K562 (cell line): ENCODE measurements around the gene NUP205. TPM values are rescaled to one million over a fixed set of nuclear protein-coding genes. Genes with fewer than 3 reads are reported as not detected.

Experiments
- ATAC-seq: fragments of 200-7000 bp; cut with Tn5 transposase; 3 replicates; pipeline ENCODE4 v1.9.1; 2020; ENCODE audit warnings: moderate library complexity
- BruUV-seq: library from RNA; stranded (reverse); fragments of 400-500 nt; replicated peaks from 2 replicates; lab custom pipeline; 2021; lab: Mats Ljungman, UMichigan
- CTCF ChIA-PET: fragments of 300-600 bp; formaldehyde crosslinking; extraction: SDS; loops from one replicate; lab custom pipeline; 2021; ENCODE audit warnings: low intra/inter-chr PET ratio; lab: Yijun Ruan, JAX
- POLR2A ChIA-PET: fragments of 300-600, 350-650 bp; sonication (Branson Sonifier 250); formaldehyde crosslinking; extraction: SDS; loops from one replicate; lab custom pipeline; 2021; ENCODE audit warnings: antibody characterized with exemption, inconsistent platforms; lab: Yijun Ruan, JAX
- DNase-seq, 4 experiments: peaks; one replicate each; pipeline versions ENCODE4 v3.0.0 to v3.0.0-alpha.2; 2011 to 2018; ENCODE audit warnings: low spot score in 3 of 4, mixed read lengths in 3 of 4; ENCODE audit errors: extremely low read depth in 1 of 4
- FAIRE-seq: peaks from 2 replicates; lab custom pipeline; 2011; peaks lifted over from hg19 to GRCh38; lab: Jason Lieb, UNC
- H2AFZ ChIP-seq: 2 replicates; pipeline ENCODE4 v1.6.0; 2011; ENCODE audit warnings: low read depth, low read length, control low read depth, inconsistent platforms
- H3K27ac ChIP-seq: fragments of 200-600 bp; 3 replicates; pipeline ENCODE4 v1.8.0; 2011; ENCODE audit warnings: low read depth, mild to moderate bottlenecking, control low read depth, inconsistent platforms, low read length, moderate library complexity, mixed read lengths; ENCODE audit errors: extremely low read depth
- H3K27me3 ChIP-seq, 2 experiments: fragments of 300-600 bp in 1 of 2; 2 replicates in 1 of 2; 3 replicates in 1 of 2; pipeline versions ENCODE4 v1.6.0 to v1.8.0; 2011; ENCODE audit warnings: inconsistent platforms in 2 of 2, low read length in 2 of 2, mild to moderate bottlenecking in 1 of 2, mixed read lengths in 1 of 2, moderate library complexity in 1 of 2; ENCODE audit not compliant: control insufficient read depth in 2 of 2, insufficient read depth in 2 of 2
- H3K36me3 ChIP-seq: fragments of 300-600 bp; 3 replicates; pipeline ENCODE4 v1.8.0; 2011; ENCODE audit warnings: mild to moderate bottlenecking, low read length, inconsistent platforms; ENCODE audit not compliant: control insufficient read depth, insufficient read depth
- H3K4me1 ChIP-seq, 2 experiments: fragments of 200-600 bp in 1 of 2; replicated peaks in 1 of 2; 2 replicates in 1 of 2; 3 replicates in 1 of 2; pipeline versions ENCODE4 v1.5.1 to v1.8.0; 2011; ENCODE audit warnings: inconsistent platforms in 2 of 2, low read length in 2 of 2, mild to moderate bottlenecking in 1 of 2, mixed read lengths in 1 of 2, moderate library complexity in 1 of 2; ENCODE audit not compliant: control insufficient read depth in 2 of 2, insufficient read depth in 2 of 2
- H3K4me2 ChIP-seq: 2 replicates; pipeline ENCODE4 v1.6.1; 2011; ENCODE audit warnings: low read length, control low read depth, inconsistent platforms, mixed read lengths; ENCODE audit not compliant: insufficient read depth
- H3K4me3 ChIP-seq: fragments of 200-600 bp; sonication (generic), shearing (Covaris generic); 2 replicates; pipeline ENCODE4 v1.5.1; 2016; ENCODE audit warnings: control low read depth, inconsistent platforms
- H3K79me2 ChIP-seq: fragments of 200-600 bp; 3 replicates; pipeline ENCODE4 v1.8.0; 2011; ENCODE audit warnings: low read length, inconsistent platforms; ENCODE audit not compliant: control insufficient read depth, insufficient read depth
- H3K9ac ChIP-seq, 2 experiments: 2 replicates each; pipeline versions ENCODE4 v1.6.0 to v1.6.1; 2011; ENCODE audit warnings: low read depth in 2 of 2, low read length in 2 of 2, control low read depth in 1 of 2, inconsistent platforms in 1 of 2, mild to moderate bottlenecking in 1 of 2, mixed read lengths in 1 of 2; ENCODE audit not compliant: insufficient read depth in 1 of 2
- H3K9me1 ChIP-seq: one replicate; pipeline ENCODE4 v1.6.0; 2011; ENCODE audit warnings: inconsistent platforms, mild to moderate bottlenecking, low read length, moderate library complexity; ENCODE audit not compliant: control insufficient read depth, insufficient read depth
- H3K9me3 ChIP-seq: replicated peaks from 2 replicates; pipeline ENCODE4 v1.5.1; 2011; ENCODE audit warnings: low read depth, low read length, inconsistent platforms; ENCODE audit not compliant: control insufficient read depth, insufficient read depth
- H4K20me1 ChIP-seq: replicated peaks from 2 replicates; pipeline ENCODE4 v1.6.1; 2011; ENCODE audit warnings: low read length, inconsistent platforms, mixed read lengths; ENCODE audit not compliant: control insufficient read depth, insufficient read depth
- BRF1 ChIP-seq: IDR thresholded peaks from 3 replicates; pipeline ENCODE4 v1.6.1; 2011; ENCODE audit warnings: borderline replicate concordance, mild to moderate bottlenecking; ENCODE audit not compliant: insufficient read length; ENCODE audit errors: extremely low read depth
- DIDO1 ChIP-seq: fragments of 450-650 bp; IDR thresholded peaks from 2 replicates; pipeline ENCODE4 v1.6.1; 2016; ENCODE audit warnings: low read depth, missing biosample characterization, missing genetic modification characterization
- JUND ChIP-seq, 2 experiments: IDR thresholded peaks; 2 replicates in 1 of 2; 3 replicates in 1 of 2; pipeline ENCODE4 v1.6.1; 2011; ENCODE audit warnings: borderline replicate concordance in 2 of 2, low read depth in 2 of 2, low read length in 2 of 2, improper control_type of control experiment in 1 of 2, missing biosample characterization in 1 of 2, missing genetic modification characterization in 1 of 2, missing genetic modification reagents in 1 of 2
- NCOA2 ChIP-seq, 2 experiments: fragments of 450-650 bp; IDR thresholded peaks; 2 replicates each; pipeline ENCODE4 v1.6.1; 2018; ENCODE audit warnings: mild to moderate bottlenecking in 2 of 2, moderate library complexity in 1 of 2; ENCODE audit not compliant: partially characterized antibody in 2 of 2
- NR3C1 ChIP-seq: sonication (generic); formaldehyde crosslinking; IDR thresholded peaks from 2 replicates; pipeline ENCODE4 v1.8.1; 2022; ENCODE audit warnings: missing genetic modification reagents
- TEAD4 ChIP-seq, 2 experiments: sonication (generic) in 1 of 2; formaldehyde crosslinking in 1 of 2; IDR thresholded peaks; 2 replicates each; pipeline versions ENCODE4 v1.6.1 to v1.8.0; 2012 to 2022; ENCODE audit warnings: borderline replicate concordance in 1 of 2, inconsistent platforms in 1 of 2, low read length in 1 of 2, mild to moderate bottlenecking in 1 of 2, missing genetic modification reagents in 1 of 2
- WGBS: fragments of 100-300 bp; shearing (Covaris generic); methylation state at CpG from one replicate; pipeline ENCODE4 v1.1.6; 2016; ENCODE audit warnings: low coverage, mixed read lengths; ENCODE audit not compliant: insufficient coverage; ENCODE audit errors: missing lambda C conversion rate; 5-methylcytosine and 5-hydroxymethylcytosine counted together
- in situ Hi-C: fragments of 300-500 bp; cut with MboI; formaldehyde crosslinking; loops from 4 replicates; pipeline ENCODE4 v1.15.0; 2018; ENCODE audit warnings: inconsistent platforms, mixed read lengths
- intact Hi-C: fragments of 100-400 bp; cut with micrococcal nuclease; formaldehyde crosslinking; loops from 2 replicates; pipeline ENCODE4 v1.14.2; 2022
- polyA plus RNA-seq, 8 experiments: library from polyadenylated mRNA; depleted of rRNA in 4 of 8; stranded (reverse) in 5 of 8; unstranded in 3 of 8; fragments of >200 nt; fragmentation: Nextera tagmentation in 2 of 8; fragmentation: Illumina TruSeq in 1 of 8; extraction: Ambion mirVana in 2 of 8; extraction: Trizol in 1 of 8; gene quantifications; 2 replicates each; pipeline versions ENCODE4 v1.2.1 to v1.2.3, GENCODE V29; 2011 to 2014; ENCODE audit warnings: inconsistent platforms in 1 of 8, missing spikeins in 1 of 8
- total RNA-seq, 7 experiments: library from RNA; depleted of rRNA in 6 of 7; stranded (reverse); fragments of >200 nt in 6 of 7; fragmentation: Illumina TruSeq in 2 of 7; extraction: Trizol in 2 of 7; gene quantifications; 2 replicates each; pipeline versions ENCODE4 v1.2.1 to v1.2.3, GENCODE V29; 2011 to 2021; ENCODE audit warnings: low replicate concordance in 1 of 7
- TF ChIP-seq, protein P1 (sequence below): fragments of 250-450 bp; sonication (Bioruptor Pico); IDR thresholded peaks from 2 replicates; pipeline ENCODE4 v1.5.0; 2020; ENCODE audit warnings: mild to moderate bottlenecking, borderline replicate concordance
- TF ChIP-seq, protein P2 (sequence below): fragments of 250-450 bp; sonication (Bioruptor Pico); IDR thresholded peaks from 2 replicates; pipeline ENCODE4 v1.4.0; 2020
- TF ChIP-seq, protein P3 (sequence below): fragments of 450-650 bp; conservative IDR thresholded peaks from 2 replicates; pipeline ENCODE4 v1.6.1; 2016; ENCODE audit warnings: missing genetic modification characterization, low read depth, mild to moderate bottlenecking, missing compliant biosample characterization, moderate library complexity
- TF ChIP-seq, protein P4 (sequence below): fragments of 450-650 bp; IDR thresholded peaks from one replicate; pipeline ENCODE4 v1.6.1; 2018; ENCODE audit warnings: mild to moderate bottlenecking, moderate library complexity; ENCODE audit not compliant: partially characterized antibody
- TF ChIP-seq, protein P5 (sequence below): IDR thresholded peaks from 2 replicates; pipeline ENCODE4 v1.6.1; 2011; ENCODE audit not compliant: insufficient read length; ENCODE audit errors: extremely low read depth

NUP205 gene
- total and polyA plus RNA-seq, 9 of the 15 experiments (the other 6 are each of a cell fraction or from before 2014, with no cell fraction given) = 101 to 282 (median 193) TPM

DNA sequence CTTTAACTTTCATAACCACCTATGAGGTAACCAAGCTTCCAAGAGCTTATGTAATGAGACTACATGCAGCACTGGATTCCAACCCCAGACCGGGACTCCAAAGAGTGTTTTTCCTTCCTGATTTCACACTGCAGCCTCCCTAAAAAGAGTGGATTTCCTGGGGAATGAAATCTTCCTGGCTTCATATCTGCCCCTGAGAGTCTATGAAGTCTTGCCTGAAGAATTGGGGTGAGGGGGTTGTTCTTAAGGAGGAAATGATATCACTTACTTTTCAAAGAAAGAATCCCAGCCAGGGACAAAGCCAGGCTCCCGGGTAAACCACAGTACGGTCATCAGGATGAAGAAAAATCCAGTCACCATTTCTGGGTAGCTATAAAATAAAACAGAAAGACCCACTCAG, 134.3 kb downstream of the NUP205 start:
- no TSS peak for BruUV-seq
- no peak for ATAC-seq
- H3K27ac ChIP-seq = no peak overlapping the region
- no peak overlapping the region for H3K4me3 ChIP-seq
- no peaks in the 10 kb centered on the region for H3K9me3 ChIP-seq
- intact Hi-C loops (no loop called here), in situ Hi-C loops (no loop called here)
- no peak overlapping the region for H2AFZ ChIP-seq
- POLR2A ChIA-PET = interaction anchor here (0.7 to 1.5 kb wide), 2 partner anchors 9 to 27 kb away, joined by 5 to 6 read pairs; no protein-coding TSS in a partner anchor
- FAIRE-seq = no peak
- H3K4me2 ChIP-seq = no peak overlapping the region
- H3K9me1 ChIP-seq = no peaks in the 10 kb centered on the region
- CTCF ChIA-PET = interaction anchor here (0.5 kb wide), 1 partner anchor 17 kb away, joined by 3 read pairs; no protein-coding TSS in a partner anchor
- no peak for DNase-seq
- no peaks in the 10 kb centered on the region; the same call in 2 of the 3 replicates for H3K36me3 ChIP-seq
- no peaks in the 10 kb centered on the region for H3K4me1 ChIP-seq
- H3K79me2 ChIP-seq = no peaks in the 10 kb centered on the region
- H3K27me3 ChIP-seq = peaks cover 0 to 11% of the 10 kb centered on the region in 2 experiments; a peak in 3 of 5 replicates
- no peaks in the 10 kb centered on the region for H4K20me1 ChIP-seq
- no peak overlapping the region for H3K9ac ChIP-seq
- WGBS = 27% methylated on average over 3 of the region's 3 CpGs
- TF ChIP-seq BRF1 = no peak
- no peak for TF ChIP-seq TEAD4 (IDR thresholded peaks at IDR 0.05; ENCODE audit: low read length)
- no peak for TF ChIP-seq TEAD4 (CRISPR knock-in tag; IDR thresholded peaks at IDR 0.05; ENCODE audit: borderline replicate concordance)
- TF ChIP-seq, protein P1, sequence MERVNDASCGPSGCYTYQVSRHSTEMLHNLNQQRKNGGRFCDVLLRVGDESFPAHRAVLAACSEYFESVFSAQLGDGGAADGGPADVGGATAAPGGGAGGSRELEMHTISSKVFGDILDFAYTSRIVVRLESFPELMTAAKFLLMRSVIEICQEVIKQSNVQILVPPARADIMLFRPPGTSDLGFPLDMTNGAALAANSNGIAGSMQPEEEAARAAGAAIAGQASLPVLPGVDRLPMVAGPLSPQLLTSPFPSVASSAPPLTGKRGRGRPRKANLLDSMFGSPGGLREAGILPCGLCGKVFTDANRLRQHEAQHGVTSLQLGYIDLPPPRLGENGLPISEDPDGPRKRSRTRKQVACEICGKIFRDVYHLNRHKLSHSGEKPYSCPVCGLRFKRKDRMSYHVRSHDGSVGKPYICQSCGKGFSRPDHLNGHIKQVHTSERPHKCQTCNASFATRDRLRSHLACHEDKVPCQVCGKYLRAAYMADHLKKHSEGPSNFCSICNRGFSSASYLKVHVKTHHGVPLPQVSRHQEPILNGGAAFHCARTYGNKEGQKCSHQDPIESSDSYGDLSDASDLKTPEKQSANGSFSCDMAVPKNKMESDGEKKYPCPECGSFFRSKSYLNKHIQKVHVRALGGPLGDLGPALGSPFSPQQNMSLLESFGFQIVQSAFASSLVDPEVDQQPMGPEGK (CRISPR knock-in tag) = no peak
- TF ChIP-seq, protein P2, sequence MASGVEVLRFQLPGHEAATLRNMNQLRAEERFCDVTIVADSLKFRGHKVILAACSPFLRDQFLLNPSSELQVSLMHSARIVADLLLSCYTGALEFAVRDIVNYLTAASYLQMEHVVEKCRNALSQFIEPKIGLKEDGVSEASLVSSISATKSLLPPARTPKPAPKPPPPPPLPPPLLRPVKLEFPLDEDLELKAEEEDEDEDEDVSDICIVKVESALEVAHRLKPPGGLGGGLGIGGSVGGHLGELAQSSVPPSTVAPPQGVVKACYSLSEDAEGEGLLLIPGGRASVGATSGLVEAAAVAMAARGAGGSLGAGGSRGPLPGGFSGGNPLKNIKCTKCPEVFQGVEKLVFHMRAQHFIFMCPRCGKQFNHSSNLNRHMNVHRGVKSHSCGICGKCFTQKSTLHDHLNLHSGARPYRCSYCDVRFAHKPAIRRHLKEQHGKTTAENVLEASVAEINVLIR (CRISPR knock-in tag) = no peak
- TF ChIP-seq, protein P3, sequence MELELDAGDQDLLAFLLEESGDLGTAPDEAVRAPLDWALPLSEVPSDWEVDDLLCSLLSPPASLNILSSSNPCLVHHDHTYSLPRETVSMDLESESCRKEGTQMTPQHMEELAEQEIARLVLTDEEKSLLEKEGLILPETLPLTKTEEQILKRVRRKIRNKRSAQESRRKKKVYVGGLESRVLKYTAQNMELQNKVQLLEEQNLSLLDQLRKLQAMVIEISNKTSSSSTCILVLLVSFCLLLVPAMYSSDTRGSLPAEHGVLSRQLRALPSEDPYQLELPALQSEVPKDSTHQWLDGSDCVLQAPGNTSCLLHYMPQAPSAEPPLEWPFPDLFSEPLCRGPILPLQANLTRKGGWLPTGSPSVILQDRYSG (tag) = no peak
- TF ChIP-seq NCOA2 (IDR thresholded peaks at IDR 0.05; ENCODE audit: partially characterized antibody in 2 of 2) = no peak
- TF ChIP-seq, protein P4, sequence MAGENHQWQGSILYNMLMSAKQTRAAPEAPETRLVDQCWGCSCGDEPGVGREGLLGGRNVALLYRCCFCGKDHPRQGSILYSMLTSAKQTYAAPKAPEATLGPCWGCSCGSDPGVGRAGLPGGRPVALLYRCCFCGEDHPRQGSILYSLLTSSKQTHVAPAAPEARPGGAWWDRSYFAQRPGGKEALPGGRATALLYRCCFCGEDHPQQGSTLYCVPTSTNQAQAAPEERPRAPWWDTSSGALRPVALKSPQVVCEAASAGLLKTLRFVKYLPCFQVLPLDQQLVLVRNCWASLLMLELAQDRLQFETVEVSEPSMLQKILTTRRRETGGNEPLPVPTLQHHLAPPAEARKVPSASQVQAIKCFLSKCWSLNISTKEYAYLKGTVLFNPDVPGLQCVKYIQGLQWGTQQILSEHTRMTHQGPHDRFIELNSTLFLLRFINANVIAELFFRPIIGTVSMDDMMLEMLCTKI = no peak
- no peak for TF ChIP-seq NR3C1 (CRISPR knock-in tag)
- TF ChIP-seq, protein P5, sequence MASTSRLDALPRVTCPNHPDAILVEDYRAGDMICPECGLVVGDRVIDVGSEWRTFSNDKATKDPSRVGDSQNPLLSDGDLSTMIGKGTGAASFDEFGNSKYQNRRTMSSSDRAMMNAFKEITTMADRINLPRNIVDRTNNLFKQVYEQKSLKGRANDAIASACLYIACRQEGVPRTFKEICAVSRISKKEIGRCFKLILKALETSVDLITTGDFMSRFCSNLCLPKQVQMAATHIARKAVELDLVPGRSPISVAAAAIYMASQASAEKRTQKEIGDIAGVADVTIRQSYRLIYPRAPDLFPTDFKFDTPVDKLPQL = no peak
- TF ChIP-seq DIDO1 = no peak
- TF ChIP-seq JUND (IDR thresholded peaks at IDR 0.05; ENCODE audit: borderline replicate concordance, low read depth, low read length) = no peak
- TF ChIP-seq JUND (tag; IDR thresholded peaks at IDR 0.05; ENCODE audit: borderline replicate concordance, low read depth, low read length) = no peak
